Ascending aorta (tissue), 2 donors: ENCODE data around the gene XPO4. TPM values are rescaled to one million over a fixed set of nuclear protein-coding genes. Genes with fewer than 3 reads are reported as not detected.

Experiments
- DNase-seq, 2 donors: peaks; one replicate each; pipeline ENCODE4 v3.0.0-alpha.2; 2019; ENCODE audit warnings: low spot score in 2 of 2
- H3K27ac ChIP-seq, 2 donors: fragments of 200-600 bp; sonication (generic); one replicate each; pipeline ENCODE4 v1.5.1; 2016 to 2017; ENCODE audit warnings: mild to moderate bottlenecking in 1 of 2
- H3K27me3 ChIP-seq: fragments of 200-600 bp; sonication (generic); one replicate; pipeline ENCODE4 v1.5.1; 2017
- H3K36me3 ChIP-seq, 2 donors: fragments of 200-600 bp; sonication (generic); one replicate each; pipeline ENCODE4 v1.5.1; 2016
- H3K4me1 ChIP-seq, 2 donors: fragments of 200-600 bp; sonication (generic); one replicate each; pipeline ENCODE4 v1.5.1; 2016 to 2017; ENCODE audit warnings: mild to moderate bottlenecking in 1 of 2
- H3K4me3 ChIP-seq, 2 donors: fragments of 200-600 bp; sonication (generic); one replicate each; pipeline ENCODE4 v1.5.1; 2016 to 2017; ENCODE audit warnings: mild to moderate bottlenecking in 1 of 2
- H3K9me3 ChIP-seq, 2 donors: fragments of 200-600 bp; sonication (generic); one replicate each; pipeline ENCODE4 v1.5.1; 2016
- intact Hi-C: fragments of 100-400 bp; cut with DNase I; formaldehyde crosslinking; loops from one replicate; pipeline ENCODE4 v1.15.1; 2023
- total RNA-seq: library from RNA; depleted of rRNA; stranded (reverse); fragments of >200 nt; gene quantifications from one replicate; pipeline ENCODE4 v1.1.0, GENCODE V29; 2016
- TF ChIP-seq, protein P1 (sequence below), 3 experiments: fragments of 200-600 bp in 2 of 3; fragments of 450-650 bp in 1 of 3; sonication (generic) in 2 of 3; IDR thresholded peaks; one replicate each; pipeline ENCODE4 v1.5.1; 2016 to 2019; ENCODE audit warnings: antibody characterized with exemption in 3 of 3, mild to moderate bottlenecking in 1 of 3, moderate library complexity in 1 of 3

The XPO4 gene
- total RNA-seq, 1 donor from 2014 or later: 5.1 TPM

DNA sequence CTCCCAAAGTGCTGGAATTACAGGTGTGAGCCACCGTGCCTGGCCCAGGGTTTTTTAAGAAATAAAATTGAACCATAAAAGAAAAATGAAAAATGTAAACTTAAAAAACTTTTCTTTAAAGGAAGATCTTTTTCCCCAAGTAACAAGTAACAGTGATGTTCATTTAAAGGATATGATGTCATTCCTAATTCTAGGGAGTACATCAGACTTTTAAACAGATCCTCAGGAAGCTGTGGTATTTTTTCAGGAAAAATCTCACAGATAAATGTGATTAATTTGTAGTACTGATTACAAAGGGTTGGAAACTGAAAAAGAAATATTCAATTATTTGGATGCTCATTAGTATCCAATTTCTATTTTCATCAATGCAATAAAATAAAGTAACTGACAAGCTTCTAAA lies 114.2 kb downstream of the XPO4 start:
- no peaks in the 10 kb centered on the region for H3K27me3 ChIP-seq
- DNase-seq: no peak
- TF ChIP-seq, protein P1, sequence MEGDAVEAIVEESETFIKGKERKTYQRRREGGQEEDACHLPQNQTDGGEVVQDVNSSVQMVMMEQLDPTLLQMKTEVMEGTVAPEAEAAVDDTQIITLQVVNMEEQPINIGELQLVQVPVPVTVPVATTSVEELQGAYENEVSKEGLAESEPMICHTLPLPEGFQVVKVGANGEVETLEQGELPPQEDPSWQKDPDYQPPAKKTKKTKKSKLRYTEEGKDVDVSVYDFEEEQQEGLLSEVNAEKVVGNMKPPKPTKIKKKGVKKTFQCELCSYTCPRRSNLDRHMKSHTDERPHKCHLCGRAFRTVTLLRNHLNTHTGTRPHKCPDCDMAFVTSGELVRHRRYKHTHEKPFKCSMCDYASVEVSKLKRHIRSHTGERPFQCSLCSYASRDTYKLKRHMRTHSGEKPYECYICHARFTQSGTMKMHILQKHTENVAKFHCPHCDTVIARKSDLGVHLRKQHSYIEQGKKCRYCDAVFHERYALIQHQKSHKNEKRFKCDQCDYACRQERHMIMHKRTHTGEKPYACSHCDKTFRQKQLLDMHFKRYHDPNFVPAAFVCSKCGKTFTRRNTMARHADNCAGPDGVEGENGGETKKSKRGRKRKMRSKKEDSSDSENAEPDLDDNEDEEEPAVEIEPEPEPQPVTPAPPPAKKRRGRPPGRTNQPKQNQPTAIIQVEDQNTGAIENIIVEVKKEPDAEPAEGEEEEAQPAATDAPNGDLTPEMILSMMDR (IDR thresholded peaks at IDR 0.05): no peak
- intact Hi-C loops: no loop called here
- peaks cover 13 to 19% of the 10 kb centered on the region in 2 donors for H3K36me3 ChIP-seq
- H3K4me1 ChIP-seq: no peaks in the 10 kb centered on the region
- H3K4me3 ChIP-seq: no peak overlapping the region
- H3K9me3 ChIP-seq: no peaks in the 10 kb centered on the region
- no peak overlapping the region for H3K27ac ChIP-seq

DNA sequence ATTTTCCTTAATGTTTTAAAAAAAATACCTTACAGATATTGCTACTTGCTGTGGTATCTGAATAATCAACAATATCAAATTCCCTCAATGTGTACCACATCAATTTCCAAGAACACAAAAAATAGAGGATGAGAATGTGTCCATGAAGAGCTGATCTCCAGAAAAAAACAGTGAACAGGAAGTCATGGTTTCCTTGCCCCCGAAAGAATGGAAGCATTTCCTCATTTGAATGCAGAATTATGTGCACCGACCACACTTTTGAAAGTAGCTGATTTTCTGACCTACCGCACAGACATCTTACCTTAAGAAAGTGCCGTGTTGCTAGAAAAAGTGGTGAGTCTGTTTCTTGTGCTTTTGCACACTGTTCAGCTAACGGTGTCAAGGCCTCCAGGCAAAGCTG lies 115.4 kb downstream of the XPO4 start:
- no peaks in the 10 kb centered on the region for H3K4me1 ChIP-seq
- no peak overlapping the region for H3K4me3 ChIP-seq
- H3K27ac ChIP-seq: no peak overlapping the region
- TF ChIP-seq, protein P1 (IDR thresholded peaks at IDR 0.05): no peak
- no peaks in the 10 kb centered on the region for H3K27me3 ChIP-seq
- intact Hi-C loops: no loop called here
- H3K9me3 ChIP-seq: no peaks in the 10 kb centered on the region
- peaks cover 15 to 29% of the 10 kb centered on the region in 2 donors for H3K36me3 ChIP-seq
- DNase-seq: no peak

DNA sequence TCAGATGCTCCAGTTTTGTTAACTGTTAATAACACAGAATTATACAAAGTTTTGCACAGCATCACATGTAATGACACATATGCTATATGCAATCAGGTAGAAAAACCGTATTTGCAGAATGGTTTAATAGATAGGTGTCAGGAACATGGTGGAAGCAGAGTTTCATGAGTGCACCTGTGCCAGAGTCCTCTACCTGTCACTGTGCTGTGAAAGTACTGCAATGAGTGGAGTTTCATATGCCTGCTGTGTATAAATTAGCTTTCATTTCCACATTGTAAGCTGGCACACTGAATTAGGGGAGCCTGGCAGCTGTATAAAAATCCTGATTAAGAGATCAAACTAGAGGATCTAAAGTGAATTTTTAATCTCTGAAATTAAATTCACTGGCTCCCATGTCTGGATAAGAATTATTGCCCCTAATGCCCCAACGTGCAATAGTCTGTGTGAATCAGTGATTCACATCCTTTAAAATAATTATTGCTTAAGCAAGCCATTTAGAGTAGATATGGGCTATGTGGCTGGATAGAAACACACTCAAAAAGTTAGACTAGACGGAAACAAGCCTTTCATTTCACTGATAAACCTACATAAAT lies 120.3 kb downstream of the XPO4 start:
- no peaks in the 10 kb centered on the region for H3K27me3 ChIP-seq
- intact Hi-C loops: no loop called here
- H3K9me3 ChIP-seq: no peaks in the 10 kb centered on the region
- peaks cover 16 to 17% of the 10 kb centered on the region in 2 donors for H3K36me3 ChIP-seq
- H3K27ac ChIP-seq: no peak overlapping the region
- TF ChIP-seq, protein P1 (IDR thresholded peaks at IDR 0.05): no peak
- H3K4me1 ChIP-seq: no peaks in the 10 kb centered on the region
- no peak overlapping the region for H3K4me3 ChIP-seq
- DNase-seq: no peak

DNA sequence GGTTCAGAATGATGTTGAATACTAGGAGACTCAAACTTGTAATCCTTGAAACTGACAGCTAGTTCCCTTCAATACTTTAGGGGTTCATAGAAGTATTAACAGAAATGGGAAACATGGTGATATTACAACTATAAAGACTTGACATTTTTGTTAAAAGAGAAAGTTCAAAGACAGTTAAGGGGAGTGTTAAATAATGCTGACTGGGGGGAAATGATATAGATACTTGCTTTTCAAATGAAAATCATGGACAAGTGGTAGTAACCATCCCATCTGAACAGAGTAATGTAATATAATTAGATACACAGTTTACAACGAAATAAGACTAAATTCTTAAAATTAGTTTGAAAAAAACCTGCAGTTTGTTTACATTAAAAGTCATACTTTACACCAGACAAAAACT lies 122.2 kb downstream of the XPO4 start:
- no peak overlapping the region for H3K27ac ChIP-seq
- peaks cover 11 to 13% of the 10 kb centered on the region in 2 donors for H3K36me3 ChIP-seq
- H3K27me3 ChIP-seq: no peaks in the 10 kb centered on the region
- no peak overlapping the region for H3K4me3 ChIP-seq
- no peak for DNase-seq
- intact Hi-C loops: no loop called here
- no peaks in the 10 kb centered on the region for H3K9me3 ChIP-seq
- H3K4me1 ChIP-seq: no peaks in the 10 kb centered on the region
- TF ChIP-seq, protein P1 (IDR thresholded peaks at IDR 0.05): no peak

DNA sequence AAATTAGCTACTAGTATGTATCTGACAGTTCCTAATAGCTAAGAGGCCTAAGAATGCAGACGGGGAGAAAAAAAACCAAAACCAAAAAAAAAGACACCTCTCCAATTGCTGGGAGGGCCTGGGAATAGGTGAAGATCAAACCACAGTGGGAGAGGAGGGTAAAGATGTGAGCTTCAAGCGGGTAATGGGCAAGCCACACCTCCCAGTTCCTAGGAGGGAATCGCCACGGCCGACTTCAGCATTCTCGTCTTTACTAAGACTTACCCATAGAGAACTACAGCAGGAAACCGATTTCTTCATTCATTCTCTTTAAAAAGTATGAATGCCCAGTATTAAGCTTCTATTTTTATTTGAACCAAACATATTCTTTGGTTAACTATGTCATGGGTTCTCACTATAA lies 123.1 kb downstream of the XPO4 start:
- H3K27me3 ChIP-seq: no peaks in the 10 kb centered on the region
- no peak overlapping the region for H3K4me3 ChIP-seq
- H3K4me1 ChIP-seq: no peaks in the 10 kb centered on the region
- no peak for DNase-seq
- TF ChIP-seq, protein P1 (IDR thresholded peaks at IDR 0.05): no peak
- H3K27ac ChIP-seq: no peak overlapping the region
- intact Hi-C loops: loop anchor here (10.0 kb wide), 1 partner anchor 285 kb away; the partner anchor contains the start of gene LATS2
- no peaks in the 10 kb centered on the region for H3K9me3 ChIP-seq
- H3K36me3 ChIP-seq: peaks cover 11 to 13% of the 10 kb centered on the region in 2 donors
